GM12878 (cell line): Measurements from ENCODE around the gene TMPRSS9. TPM values are rescaled to one million over a fixed set of nuclear protein-coding genes. Genes with fewer than 3 reads are reported as not detected.

Source experiments
- ATAC-seq: fragments of 200-7000 bp; cut with Tn5 transposase; 3 replicates; pipeline ENCODE4 v1.9.1; 2020; ENCODE audit warnings: mild to moderate bottlenecking, moderate library complexity
- BruUV-seq: library from RNA; stranded (reverse); fragments of 400-500 nt; replicated peaks from 2 replicates; lab custom pipeline; 2021; lab: Mats Ljungman, UMichigan
- CTCF ChIA-PET: fragments of 300-600 bp; sonication (Branson Sonifier 250); formaldehyde crosslinking; extraction: SDS; loops from one replicate; lab custom pipeline; 2021; ENCODE audit warnings: inconsistent platforms; lab: Yijun Ruan, JAX
- POLR2A ChIA-PET: fragments of 350-600 bp; formaldehyde crosslinking; extraction: SDS; loops from one replicate; lab custom pipeline; 2021; ENCODE audit warnings: inconsistent platforms; lab: Charles Lee
- RAD21 ChIA-PET: fragments of 300-600 bp; sonication (Branson Sonifier 250); formaldehyde crosslinking; loops from one replicate; lab custom pipeline; 2023; ENCODE audit warnings: antibody characterized with exemption; ENCODE audit not compliant: unreplicated experiment; lab: Charles Lee
- SMC1A ChIA-PET: fragments of 300-600 bp; sonication (Branson Sonifier 250); formaldehyde crosslinking; loops from one replicate; lab custom pipeline; 2023; ENCODE audit not compliant: unreplicated experiment, uncharacterized antibody; lab: Charles Lee
- DNase-seq: peaks from one replicate; pipeline ENCODE4 v3.0.0-alpha.2; 2011; ENCODE audit warnings: low read depth, low spot score
- FAIRE-seq: peaks from 3 replicates; lab custom pipeline; 2011; peaks lifted over from hg19 to GRCh38; lab: Jason Lieb, UNC
- H2AFZ ChIP-seq: 2 replicates; pipeline ENCODE4 v1.6.0; 2011; ENCODE audit warnings: low read depth, low read length, control low read depth; ENCODE audit not compliant: control insufficient read depth
- H3K27ac ChIP-seq: 2 replicates; pipeline ENCODE4 v1.5.1; 2011; ENCODE audit warnings: control low read depth; ENCODE audit not compliant: control insufficient read depth, insufficient read depth
- H3K27me3 ChIP-seq, 2 experiments: replicated peaks in 1 of 2; 2 replicates each; pipeline versions ENCODE4 v1.6.0 to v1.6.1; 2011; ENCODE audit warnings: low read length in 1 of 2; ENCODE audit not compliant: control insufficient read depth in 2 of 2, insufficient read depth in 2 of 2
- H3K36me3 ChIP-seq, 2 experiments: 2 replicates each; pipeline ENCODE4 v1.5.1; 2011; ENCODE audit warnings: low read length in 1 of 2; ENCODE audit not compliant: control insufficient read depth in 2 of 2, insufficient read depth in 2 of 2
- H3K4me1 ChIP-seq: 2 replicates; pipeline ENCODE4 v1.6.1; 2011; ENCODE audit warnings: mild to moderate bottlenecking, low read length, moderate library complexity, mixed read lengths; ENCODE audit not compliant: control insufficient read depth, insufficient read depth
- H3K4me2 ChIP-seq: 2 replicates; pipeline ENCODE4 v1.6.0; 2011; ENCODE audit warnings: control low read depth; ENCODE audit not compliant: control insufficient read depth, insufficient read depth
- H3K4me3 ChIP-seq: fragments of 200-600 bp; sonication (generic); 2 replicates; pipeline ENCODE4 v1.5.1; 2016
- H3K79me2 ChIP-seq: 2 replicates; pipeline ENCODE4 v1.6.0; 2011; ENCODE audit warnings: low read length; ENCODE audit not compliant: control insufficient read depth, insufficient read depth
- H3K9ac ChIP-seq: 2 replicates; pipeline ENCODE4 v1.8.0; 2011; ENCODE audit warnings: low read length, control low read depth, mixed read lengths; ENCODE audit not compliant: control insufficient read depth, insufficient read depth
- H3K9me3 ChIP-seq: replicated peaks from 3 replicates; pipeline ENCODE4 v1.5.1; 2011; ENCODE audit warnings: mild to moderate bottlenecking, low read length; ENCODE audit not compliant: control insufficient read depth, insufficient read depth
- H4K20me1 ChIP-seq: 2 replicates; pipeline ENCODE4 v1.6.0; 2011; ENCODE audit not compliant: control insufficient read depth, insufficient read depth
- ATF7 ChIP-seq: fragments of 450-650 bp; IDR thresholded peaks from 2 replicates; pipeline ENCODE4 v1.6.1; 2016; ENCODE audit warnings: low read depth, mild to moderate bottlenecking
- EED ChIP-seq: sonication (generic); IDR thresholded peaks from 2 replicates; pipeline ENCODE4 v1.6.1; 2016; ENCODE audit warnings: antibody characterized with exemption, low read depth
- ETV6 ChIP-seq, 2 experiments: fragments of 450-650 bp in 1 of 2; IDR thresholded peaks in 1 of 2; conservative IDR thresholded peaks in 1 of 2; 2 replicates each; pipeline ENCODE4 v1.6.1; 2014; ENCODE audit warnings: antibody characterized with exemption in 1 of 2, borderline replicate concordance in 1 of 2, low read depth in 1 of 2, mild to moderate bottlenecking in 1 of 2, moderate library complexity in 1 of 2
- KDM1A ChIP-seq: fragments of 200-600 bp; sonication (generic); IDR thresholded peaks from 2 replicates; pipeline ENCODE4 v1.6.1; 2016; ENCODE audit warnings: borderline replicate concordance
- MLLT1 ChIP-seq: fragments of 450-650 bp; IDR thresholded peaks from 2 replicates; pipeline ENCODE4 v1.6.1; 2016; ENCODE audit warnings: mild to moderate bottlenecking
- PRDM15 ChIP-seq: fragments of 450-650 bp; formaldehyde crosslinking; IDR thresholded peaks from 2 replicates; pipeline ENCODE4 v1.4.0; 2020; ENCODE audit warnings: mild to moderate bottlenecking, moderate library complexity
- SIN3A ChIP-seq: IDR thresholded peaks from 2 replicates; pipeline ENCODE4 v1.6.1; 2012; ENCODE audit warnings: low read depth, low read length, improper control_type of control experiment
- SIX5 ChIP-seq: IDR thresholded peaks from 2 replicates; pipeline ENCODE4 v1.6.1; 2011; ENCODE audit warnings: mild to moderate bottlenecking, low read depth, low read length, moderate library complexity; ENCODE audit not compliant: severe bottlenecking
- ZNF622 ChIP-seq: fragments of 450-650 bp; IDR thresholded peaks from 2 replicates; pipeline ENCODE4 v1.6.1; 2017; ENCODE audit warnings: mild to moderate bottlenecking, inconsistent platforms
- WGBS: methylation state at CpG from one replicate; pipeline ENCODE4 v1.1.6; 2016; ENCODE audit warnings: low lambda C conversion rate; ENCODE audit not compliant: insufficient replicate concordance, insufficient coverage; ENCODE audit errors: missing lambda C conversion rate; 5-methylcytosine and 5-hydroxymethylcytosine counted together
- in situ Hi-C: fragments of 300-500 bp; cut with MboI; formaldehyde crosslinking; loops from 9 replicates; pipeline ENCODE4 v1.14.3; 2018; ENCODE audit warnings: mixed read lengths
- intact Hi-C: fragments of 100-400 bp; cut with micrococcal nuclease; formaldehyde crosslinking; loops from one replicate; pipeline ENCODE4 v1.14.2; 2022; ENCODE audit not compliant: unreplicated experiment
- polyA plus RNA-seq, 11 experiments: library from polyadenylated mRNA; depleted of rRNA in 4 of 11; unstranded in 6 of 11; stranded (reverse) in 5 of 11; fragments of >200 nt; fragmentation: Nextera tagmentation in 4 of 11; fragmentation: Illumina TruSeq in 1 of 11; extraction: Ambion mirVana in 4 of 11; extraction: Trizol in 1 of 11; gene quantifications; 1 replicate in 1 of 11; 2 replicates in 10 of 11; pipeline versions ENCODE4 v1.2.1 to v1.2.3, GENCODE V29; 2011 to 2016; ENCODE audit warnings: inconsistent platforms in 2 of 11, missing spikeins in 2 of 11, low read depth in 1 of 11
- total RNA-seq, 4 experiments: library from RNA; depleted of rRNA in 3 of 4; stranded (reverse); fragments of >200 nt in 3 of 4; fragmentation: Illumina TruSeq in 1 of 4; extraction: Trizol in 1 of 4; gene quantifications; 2 replicates each; pipeline versions ENCODE4 v1.2.1 to v1.2.3, GENCODE V29; 2013 to 2021
- TF ChIP-seq, protein P1 (sequence below): fragments of 450-650 bp; IDR thresholded peaks from 2 replicates; pipeline ENCODE4 v1.6.1; 2018; ENCODE audit warnings: mild to moderate bottlenecking, low read depth, moderate library complexity; ENCODE audit not compliant: partially characterized antibody

TMPRSS9 gene
- total and polyA plus RNA-seq, 10 of the 15 experiments (the other 5 are each of a cell fraction or from before 2014, with no cell fraction given) = 0.24 TPM; not detected in 9

DNA sequence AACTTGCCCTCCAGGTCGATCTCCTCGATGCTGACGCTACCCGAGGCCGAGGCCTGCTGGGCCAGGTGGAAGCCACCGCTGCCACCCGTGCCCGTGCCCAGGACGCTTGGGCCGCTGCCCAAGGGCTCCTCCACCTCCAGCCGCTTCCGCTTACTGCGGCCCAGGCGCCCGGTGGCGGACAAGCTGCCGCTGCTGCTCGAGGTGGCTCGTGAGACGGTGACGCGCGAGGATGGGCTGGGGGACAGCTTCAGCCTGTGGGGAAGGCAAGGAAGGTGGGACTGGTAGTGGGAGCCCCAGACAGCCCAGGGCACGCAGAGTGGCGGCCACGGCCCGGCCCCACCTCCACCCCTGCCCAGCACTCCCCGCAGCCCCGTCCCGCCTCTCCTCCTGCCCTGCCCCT lies 73.8 kb downstream of the TMPRSS9 start (continued):
- no peak for TF ChIP-seq SIX5
- no peak for TF ChIP-seq ATF7
- TF ChIP-seq KDM1A = no peak

DNA sequence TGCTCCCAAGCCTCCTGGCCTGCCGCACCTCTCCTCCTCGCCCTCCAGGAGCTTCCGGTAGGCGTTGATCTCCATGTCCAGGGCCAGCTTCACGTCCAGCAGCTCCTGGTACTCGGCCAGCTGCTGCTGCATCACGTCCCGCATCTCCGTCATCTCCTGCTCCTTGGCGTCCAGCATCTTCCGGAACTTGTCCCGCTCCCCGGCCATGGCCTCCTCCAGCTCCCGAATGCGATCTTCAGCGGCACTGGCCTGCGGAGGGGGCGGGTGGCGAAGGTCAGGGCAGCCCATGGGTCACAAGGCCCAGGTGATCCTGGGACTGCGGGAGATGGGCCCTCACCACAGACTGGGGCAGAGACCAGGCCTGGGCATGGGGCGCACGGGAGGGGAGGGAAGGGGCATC lies 74.2 kb downstream of the TMPRSS9 start:
- H3K27ac ChIP-seq = no peak overlapping the region
- no peak for ATAC-seq
- no peak for TF ChIP-seq MLLT1
- no peak for TF ChIP-seq PRDM15 (CRISPR knock-in tag)
- TF ChIP-seq ETV6 (conservative IDR thresholded peaks at IDR 0.05 in 1 of 2, IDR thresholded peaks at IDR 0.05 in 1 of 2; ENCODE audit: borderline replicate concordance in 1 of 2, low read depth in 1 of 2) = no peak
- no peak for TF ChIP-seq SIN3A
- no peak for TF ChIP-seq EED
- TF ChIP-seq ZNF622 = no peak
- TF ChIP-seq, protein P1, sequence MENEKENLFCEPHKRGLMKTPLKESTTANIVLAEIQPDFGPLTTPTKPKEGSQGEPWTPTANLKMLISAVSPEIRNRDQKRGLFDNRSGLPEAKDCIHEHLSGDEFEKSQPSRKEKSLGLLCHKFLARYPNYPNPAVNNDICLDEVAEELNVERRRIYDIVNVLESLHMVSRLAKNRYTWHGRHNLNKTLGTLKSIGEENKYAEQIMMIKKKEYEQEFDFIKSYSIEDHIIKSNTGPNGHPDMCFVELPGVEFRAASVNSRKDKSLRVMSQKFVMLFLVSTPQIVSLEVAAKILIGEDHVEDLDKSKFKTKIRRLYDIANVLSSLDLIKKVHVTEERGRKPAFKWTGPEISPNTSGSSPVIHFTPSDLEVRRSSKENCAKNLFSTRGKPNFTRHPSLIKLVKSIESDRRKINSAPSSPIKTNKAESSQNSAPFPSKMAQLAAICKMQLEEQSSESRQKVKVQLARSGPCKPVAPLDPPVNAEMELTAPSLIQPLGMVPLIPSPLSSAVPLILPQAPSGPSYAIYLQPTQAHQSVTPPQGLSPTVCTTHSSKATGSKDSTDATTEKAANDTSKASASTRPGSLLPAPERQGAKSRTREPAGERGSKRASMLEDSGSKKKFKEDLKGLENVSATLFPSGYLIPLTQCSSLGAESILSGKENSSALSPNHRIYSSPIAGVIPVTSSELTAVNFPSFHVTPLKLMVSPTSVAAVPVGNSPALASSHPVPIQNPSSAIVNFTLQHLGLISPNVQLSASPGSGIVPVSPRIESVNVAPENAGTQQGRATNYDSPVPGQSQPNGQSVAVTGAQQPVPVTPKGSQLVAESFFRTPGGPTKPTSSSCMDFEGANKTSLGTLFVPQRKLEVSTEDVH = no peak
- TF ChIP-seq, all 136 proteins: peak for 0
- no peak overlapping the region for H2AFZ ChIP-seq
- CTCF ChIA-PET = no interaction called here
- FAIRE-seq (no peak), DNase-seq (no peak)
- RAD21 ChIA-PET = no interaction called here
- POLR2A ChIA-PET = interaction anchor here (0.6 kb wide), 1 partner anchor 355 kb away, joined by 3 read pairs; no protein-coding TSS in a partner anchor
- H3K4me3 ChIP-seq = no peak overlapping the region
- H3K4me2 ChIP-seq = no peak overlapping the region
- intact Hi-C loops = no loop called here
- H3K79me2 ChIP-seq = no peaks in the 10 kb centered on the region
- H3K27me3 ChIP-seq = no peaks in the 10 kb centered on the region
- WGBS = 94% methylated on average over 15 of the region's 22 CpGs
- SMC1A ChIA-PET = no interaction called here
- no peaks in the 10 kb centered on the region for H3K4me1 ChIP-seq
- no peaks in the 10 kb centered on the region for H3K9me3 ChIP-seq
- in situ Hi-C loops = no loop called here
- peaks cover 15 to 56% of the 10 kb centered on the region in 2 experiments for H3K36me3 ChIP-seq
- H3K9ac ChIP-seq = no peak overlapping the region
- TSS peak; percentile 67 for BruUV-seq
- no peaks in the 10 kb centered on the region for H4K20me1 ChIP-seq
